ENCODE data around the gene GSG1L.

Gene GSG1L

DNA sequence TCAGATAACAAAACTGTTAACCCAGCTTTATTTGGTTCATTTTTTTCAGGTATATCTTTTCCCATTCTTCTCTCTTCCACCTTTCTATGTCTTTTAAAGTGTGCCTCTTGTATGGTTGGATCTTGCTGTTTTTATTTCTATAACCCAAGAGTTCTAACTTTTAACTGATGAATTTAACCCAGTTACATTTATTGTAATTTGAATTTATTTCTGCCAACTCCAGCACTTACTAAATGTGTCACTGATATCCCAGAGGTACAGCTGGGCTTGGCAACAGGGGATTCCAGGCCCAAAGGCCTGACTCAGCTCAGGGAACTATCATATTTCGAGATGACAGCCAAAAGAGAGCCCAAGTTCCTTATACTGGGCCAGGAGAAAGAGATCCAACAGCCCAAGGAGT, 200.1 kb downstream of the GSG1L start:
- DNase-seq (ENCODE audit: low read depth) = no peak
- TF ChIP-seq, protein P1, sequence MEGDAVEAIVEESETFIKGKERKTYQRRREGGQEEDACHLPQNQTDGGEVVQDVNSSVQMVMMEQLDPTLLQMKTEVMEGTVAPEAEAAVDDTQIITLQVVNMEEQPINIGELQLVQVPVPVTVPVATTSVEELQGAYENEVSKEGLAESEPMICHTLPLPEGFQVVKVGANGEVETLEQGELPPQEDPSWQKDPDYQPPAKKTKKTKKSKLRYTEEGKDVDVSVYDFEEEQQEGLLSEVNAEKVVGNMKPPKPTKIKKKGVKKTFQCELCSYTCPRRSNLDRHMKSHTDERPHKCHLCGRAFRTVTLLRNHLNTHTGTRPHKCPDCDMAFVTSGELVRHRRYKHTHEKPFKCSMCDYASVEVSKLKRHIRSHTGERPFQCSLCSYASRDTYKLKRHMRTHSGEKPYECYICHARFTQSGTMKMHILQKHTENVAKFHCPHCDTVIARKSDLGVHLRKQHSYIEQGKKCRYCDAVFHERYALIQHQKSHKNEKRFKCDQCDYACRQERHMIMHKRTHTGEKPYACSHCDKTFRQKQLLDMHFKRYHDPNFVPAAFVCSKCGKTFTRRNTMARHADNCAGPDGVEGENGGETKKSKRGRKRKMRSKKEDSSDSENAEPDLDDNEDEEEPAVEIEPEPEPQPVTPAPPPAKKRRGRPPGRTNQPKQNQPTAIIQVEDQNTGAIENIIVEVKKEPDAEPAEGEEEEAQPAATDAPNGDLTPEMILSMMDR (conservative IDR thresholded peaks at IDR 0.05; ENCODE audit: low read depth, low read length) = no peak
- no peak overlapping the region for H3K4me3 ChIP-seq (ENCODE audit: low read length)

DNA sequence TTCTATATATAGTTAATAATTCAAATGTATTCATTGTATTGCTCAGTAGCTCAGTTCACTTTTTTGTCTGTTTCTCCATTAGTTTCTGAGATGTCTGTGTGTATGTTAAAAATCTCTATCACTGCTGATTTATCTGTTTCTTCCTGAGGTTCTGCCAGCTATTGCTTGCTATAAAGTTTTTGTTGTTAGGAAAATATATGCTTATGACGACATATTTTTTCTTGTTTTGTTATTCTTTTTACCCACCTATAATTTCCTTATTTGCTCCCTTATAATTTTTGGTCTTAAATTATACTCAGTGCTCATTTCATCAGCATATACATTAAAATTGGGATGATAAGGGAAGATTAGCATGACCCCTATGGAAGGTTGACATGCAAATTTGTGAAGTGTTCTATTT, 200.6 kb downstream of the GSG1L start:
- no peak overlapping the region for H3K4me3 ChIP-seq (ENCODE audit: low read length)
- no peak for DNase-seq (ENCODE audit: low read depth)
- TF ChIP-seq, protein P1 (conservative IDR thresholded peaks at IDR 0.05; ENCODE audit: low read depth, low read length) = no peak

DNA sequence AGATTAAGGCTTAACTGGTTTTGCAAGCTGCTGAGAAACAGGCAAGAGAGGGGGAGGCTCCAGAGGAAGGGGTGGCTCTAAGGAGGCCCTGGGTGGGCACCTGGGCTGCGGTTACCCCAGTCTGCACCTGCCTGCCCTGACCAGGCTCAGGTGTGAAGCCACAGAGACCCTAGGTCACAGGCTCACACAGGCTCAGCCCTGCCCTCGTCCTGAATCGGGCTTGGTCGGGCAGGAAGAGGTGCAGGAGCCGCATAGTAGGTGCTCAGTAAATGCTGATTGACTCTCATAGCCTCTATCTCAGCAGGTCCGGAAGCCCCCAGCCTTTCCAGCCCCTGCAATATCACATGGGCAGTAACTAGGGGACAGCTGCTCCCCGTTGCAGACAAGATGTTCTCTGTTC, 203.4 kb downstream of the GSG1L start:
- no peak overlapping the region for H3K4me3 ChIP-seq (ENCODE audit: low read length)
- no peak for DNase-seq (ENCODE audit: low read depth)
- TF ChIP-seq, protein P1 (conservative IDR thresholded peaks at IDR 0.05; ENCODE audit: low read depth, low read length) = no peak

DNA sequence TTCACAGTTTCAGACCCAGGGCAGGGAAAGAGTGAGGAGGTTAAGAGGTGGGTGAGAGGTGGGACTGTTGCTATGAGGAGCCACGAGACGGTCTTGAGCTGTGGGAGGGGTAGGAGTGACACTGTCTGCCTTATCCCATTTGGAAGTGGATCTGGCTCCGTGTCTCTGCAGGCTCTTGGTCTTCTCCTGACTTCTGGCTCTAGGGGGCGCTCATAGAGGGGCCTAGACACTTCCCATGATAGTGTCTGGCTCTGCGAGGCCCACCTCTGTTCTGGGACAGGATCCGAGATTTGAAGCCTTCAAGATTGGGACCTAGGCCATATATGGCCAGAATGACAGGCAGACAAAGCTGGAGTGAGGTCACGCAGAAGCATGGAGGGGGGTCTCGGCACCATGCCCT, 204.5 kb downstream of the GSG1L start:
- DNase-seq (ENCODE audit: low read depth) = no peak
- H3K4me3 ChIP-seq (ENCODE audit: low read length) = no peak overlapping the region
- TF ChIP-seq, protein P1 (conservative IDR thresholded peaks at IDR 0.05; ENCODE audit: low read depth, low read length) = peak; percentile 9

DNA sequence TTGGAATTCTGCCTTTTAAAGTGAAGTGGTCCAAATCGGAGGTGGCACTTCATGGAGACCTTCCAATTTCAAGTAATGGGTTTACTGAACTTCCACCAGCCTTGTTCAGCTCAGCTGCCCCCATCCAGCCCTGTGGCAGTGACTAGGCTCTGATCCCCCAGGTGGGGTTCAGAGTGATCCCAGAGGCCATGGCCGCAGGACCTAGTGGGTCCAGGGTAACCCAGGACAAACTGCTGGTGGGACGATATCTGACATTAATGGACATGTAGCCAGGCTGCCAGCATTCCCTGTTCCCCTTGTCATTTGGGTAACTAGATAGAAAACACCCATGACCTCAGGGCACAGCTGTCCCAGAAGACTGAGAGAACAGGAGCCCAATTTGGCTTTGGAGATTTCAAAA, 209.9 kb downstream of the GSG1L start:
- TF ChIP-seq, protein P1 (conservative IDR thresholded peaks at IDR 0.05; ENCODE audit: low read depth, low read length) = no peak
- DNase-seq (ENCODE audit: low read depth) = no peak
- no peak overlapping the region for H3K4me3 ChIP-seq (ENCODE audit: low read length)

DNA sequence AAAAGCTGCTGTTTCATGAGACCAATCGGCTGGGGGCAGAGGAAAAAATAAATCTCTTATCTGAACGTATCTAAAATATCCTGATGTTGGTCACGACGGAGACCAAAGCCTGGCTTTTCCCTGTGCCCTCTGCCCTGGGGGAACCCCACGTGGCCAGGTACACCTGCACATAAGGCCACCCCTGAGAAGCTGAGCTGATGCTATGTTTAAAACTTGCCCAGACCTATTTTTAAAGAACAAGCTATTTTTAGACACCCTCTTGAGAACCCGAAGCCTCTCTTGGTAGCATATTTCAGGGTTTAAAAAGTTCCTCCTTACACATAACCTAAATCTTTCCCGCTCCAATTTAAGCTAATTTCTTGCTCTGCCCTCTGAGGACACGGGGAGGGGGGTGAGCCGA, 210.4 kb downstream of the GSG1L start:
- TF ChIP-seq, protein P1 (conservative IDR thresholded peaks at IDR 0.05; ENCODE audit: low read depth, low read length) = no peak
- H3K4me3 ChIP-seq (ENCODE audit: low read length) = no peak overlapping the region
- no peak for DNase-seq (ENCODE audit: low read depth)

DNA sequence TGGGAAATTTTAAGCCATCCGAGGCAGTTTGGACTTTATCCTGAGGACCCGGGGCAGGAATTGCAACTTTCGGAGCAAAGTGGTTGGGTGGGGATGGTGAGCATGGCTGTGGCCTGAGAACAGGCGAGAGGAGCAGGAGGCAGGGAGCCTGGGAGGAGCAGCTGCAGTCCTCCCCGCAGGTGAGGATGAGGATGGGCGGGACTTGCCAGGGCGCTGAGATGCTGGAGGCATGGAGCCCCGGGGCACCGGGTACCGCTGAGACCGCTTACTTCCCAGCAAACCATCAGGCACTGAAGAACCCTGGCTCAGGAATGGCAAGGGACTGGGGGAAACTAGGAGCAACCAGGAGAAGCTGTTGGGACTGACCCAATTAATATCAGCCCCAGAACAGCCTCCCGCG, 210.8 kb downstream of the GSG1L start:
- no peak for DNase-seq (ENCODE audit: low read depth)
- H3K4me3 ChIP-seq (ENCODE audit: low read length) = no peak overlapping the region
- TF ChIP-seq, protein P1 (conservative IDR thresholded peaks at IDR 0.05; ENCODE audit: low read depth, low read length) = no peak

Measured in retinal pigment epithelial cell (primary cell).